Lower leg skin (tissue), 3 donors: ENCODE results near the gene MTMR12.

Experiments
- POLR2A ChIP-seq, 2 donors: fragments of 450-650 bp; IDR thresholded peaks; one replicate each; pipeline ENCODE4 v1.6.1; 2016 to 2017; ENCODE audit warnings: antibody characterized with exemption in 2 of 2, mild to moderate bottlenecking in 1 of 2, moderate library complexity in 1 of 2
- TF ChIP-seq, protein P1 (sequence below), 3 donors: fragments of 450-650 bp; IDR thresholded peaks; one replicate each; pipeline ENCODE4 v1.5.1; 2016; ENCODE audit warnings: antibody characterized with exemption in 3 of 3, mild to moderate bottlenecking in 3 of 3, moderate library complexity in 2 of 3

- TF ChIP-seq, protein P1, sequence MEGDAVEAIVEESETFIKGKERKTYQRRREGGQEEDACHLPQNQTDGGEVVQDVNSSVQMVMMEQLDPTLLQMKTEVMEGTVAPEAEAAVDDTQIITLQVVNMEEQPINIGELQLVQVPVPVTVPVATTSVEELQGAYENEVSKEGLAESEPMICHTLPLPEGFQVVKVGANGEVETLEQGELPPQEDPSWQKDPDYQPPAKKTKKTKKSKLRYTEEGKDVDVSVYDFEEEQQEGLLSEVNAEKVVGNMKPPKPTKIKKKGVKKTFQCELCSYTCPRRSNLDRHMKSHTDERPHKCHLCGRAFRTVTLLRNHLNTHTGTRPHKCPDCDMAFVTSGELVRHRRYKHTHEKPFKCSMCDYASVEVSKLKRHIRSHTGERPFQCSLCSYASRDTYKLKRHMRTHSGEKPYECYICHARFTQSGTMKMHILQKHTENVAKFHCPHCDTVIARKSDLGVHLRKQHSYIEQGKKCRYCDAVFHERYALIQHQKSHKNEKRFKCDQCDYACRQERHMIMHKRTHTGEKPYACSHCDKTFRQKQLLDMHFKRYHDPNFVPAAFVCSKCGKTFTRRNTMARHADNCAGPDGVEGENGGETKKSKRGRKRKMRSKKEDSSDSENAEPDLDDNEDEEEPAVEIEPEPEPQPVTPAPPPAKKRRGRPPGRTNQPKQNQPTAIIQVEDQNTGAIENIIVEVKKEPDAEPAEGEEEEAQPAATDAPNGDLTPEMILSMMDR (IDR thresholded peaks at IDR 0.05): no peak
- no peak for TF ChIP-seq POLR2A (IDR thresholded peaks at IDR 0.05)
Measured at GRCh38 chr5:32311404-32312196, 1.1 kb downstream of the MTMR12 start.
